GM12892 (cell line): ENCODE data around the gene INSL3.

Experiments used
- POLR2A ChIP-seq: IDR thresholded peaks from 2 replicates; pipeline ENCODE4 v1.6.1; 2011; ENCODE audit warnings: low read depth, low read length, control low read depth
- POLR2AphosphoS5 ChIP-seq: IDR thresholded peaks from 2 replicates; pipeline ENCODE4 v1.6.1; 2011; ENCODE audit warnings: low read depth, low read length, control low read depth
- TAF1 ChIP-seq: IDR thresholded peaks from 2 replicates; pipeline ENCODE4 v1.6.1; 2011; ENCODE audit warnings: low read depth, mild to moderate bottlenecking, control low read depth, low read length, borderline replicate concordance

- no peak for TF ChIP-seq POLR2AphosphoS5
- no peak for TF ChIP-seq POLR2A
- no peak for TF ChIP-seq TAF1
Measured at GRCh38 chr19:17860993-17861360, 39.7 kb upstream of the INSL3 start.
